Activated CD4-positive, alpha-beta T cell treated with anti-CD3 and anti-CD28 coated beads, Interleukin-2, amount 50 U/mL, for 48 hours (primary cell): ENCODE data around the gene CHST8.

Experiments
- DNase-seq, 2 experiments: peaks; one replicate each; pipeline ENCODE4 v3.0.0-alpha.2; 2020

Gene CHST8

DNA sequence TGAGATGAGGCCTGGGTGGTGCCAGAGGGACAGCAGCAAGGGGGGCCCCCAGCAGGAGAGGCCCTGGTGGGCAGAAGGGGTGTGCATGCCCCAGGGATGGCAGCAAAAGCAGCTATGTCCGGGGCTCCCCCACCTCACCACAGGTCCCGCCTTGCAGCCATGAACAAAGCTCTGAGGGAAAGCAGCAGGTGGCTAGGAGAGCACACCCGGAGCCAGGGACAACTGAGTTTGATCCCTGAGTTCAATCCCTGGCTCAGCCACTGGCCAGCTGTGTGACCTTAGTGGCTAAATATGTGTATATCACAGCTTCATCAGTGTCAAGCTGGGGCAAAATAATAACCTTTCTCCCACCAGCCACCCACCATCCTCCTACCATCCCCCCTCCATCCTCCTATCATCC lies 127.3 kb downstream of the CHST8 start:
- DNase-seq, result no peak

DNA sequence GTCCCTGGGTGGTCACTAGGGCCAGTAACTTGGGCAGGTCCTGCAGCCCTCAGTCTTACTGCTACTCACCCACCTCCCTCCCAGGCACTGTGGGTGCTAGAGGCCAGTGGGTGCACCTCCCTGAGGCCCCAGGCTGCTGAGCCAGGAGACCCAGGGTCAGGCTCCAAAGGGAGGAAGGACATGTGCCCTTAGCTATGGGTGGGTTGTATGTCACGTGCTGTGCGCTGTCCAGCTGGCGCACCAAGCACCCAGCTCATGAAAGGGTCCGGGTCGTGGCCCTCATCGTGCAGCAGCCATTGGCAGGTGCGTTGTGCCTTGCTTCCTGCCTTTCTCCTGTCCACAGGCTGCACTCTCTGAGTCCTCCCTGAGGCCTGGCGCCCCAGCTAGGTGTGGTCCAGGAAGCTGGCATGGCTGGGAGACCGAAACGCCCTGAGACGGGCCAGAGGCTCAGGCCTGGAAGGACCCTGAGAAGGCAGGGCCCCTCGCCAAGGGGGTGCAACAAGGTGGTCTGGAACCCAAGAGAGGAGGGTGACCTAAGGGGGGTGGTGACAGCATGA lies 127.9 kb downstream of the CHST8 start:
- no peak for DNase-seq

GRCh38 chr19:33750587-33751435 lies 129.1 kb downstream of the CHST8 start:
- no peak for DNase-seq

DNA sequence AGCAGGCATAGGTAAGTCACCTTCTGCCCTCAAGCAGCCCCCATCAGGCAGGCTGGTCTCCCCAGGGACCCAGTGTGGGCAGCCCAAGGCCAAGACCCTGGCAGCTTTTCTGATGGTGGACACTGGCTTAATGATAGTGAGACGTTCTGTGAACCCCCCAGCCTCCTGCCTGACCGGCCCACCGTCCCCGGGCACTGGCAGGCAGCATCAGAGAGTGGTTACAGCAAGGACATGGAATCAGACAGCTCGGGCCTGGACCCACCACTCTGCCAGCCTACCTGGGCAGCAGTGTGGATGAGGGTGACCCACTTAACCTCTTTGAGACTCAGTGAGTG lies 129.7 kb downstream of the CHST8 start:
- no peak for DNase-seq

- DNase-seq, result no peak
Measured at GRCh38 chr19:33752018-33752800, 130.5 kb downstream of the CHST8 start.

DNA sequence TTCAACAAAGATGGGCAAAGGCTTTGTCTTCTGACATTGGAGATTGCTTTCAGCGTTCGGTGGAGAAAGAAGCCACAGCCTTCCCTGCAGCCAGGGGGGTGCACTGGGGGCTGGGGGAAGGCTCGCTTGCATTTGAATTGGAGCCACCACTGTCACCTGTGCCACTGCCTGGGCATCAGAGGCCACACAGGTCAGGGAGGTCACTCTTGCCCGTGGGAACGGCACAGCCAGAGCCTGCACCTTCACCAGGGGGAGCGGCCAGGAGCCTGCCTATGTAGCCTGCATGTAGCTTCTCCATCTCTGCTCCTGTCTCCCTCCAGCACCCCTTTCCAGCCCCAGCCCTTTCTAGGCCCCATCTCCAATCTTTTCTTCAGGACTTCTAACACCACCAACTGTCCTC lies 131.2 kb downstream of the CHST8 start:
- DNase-seq, result no peak

DNA sequence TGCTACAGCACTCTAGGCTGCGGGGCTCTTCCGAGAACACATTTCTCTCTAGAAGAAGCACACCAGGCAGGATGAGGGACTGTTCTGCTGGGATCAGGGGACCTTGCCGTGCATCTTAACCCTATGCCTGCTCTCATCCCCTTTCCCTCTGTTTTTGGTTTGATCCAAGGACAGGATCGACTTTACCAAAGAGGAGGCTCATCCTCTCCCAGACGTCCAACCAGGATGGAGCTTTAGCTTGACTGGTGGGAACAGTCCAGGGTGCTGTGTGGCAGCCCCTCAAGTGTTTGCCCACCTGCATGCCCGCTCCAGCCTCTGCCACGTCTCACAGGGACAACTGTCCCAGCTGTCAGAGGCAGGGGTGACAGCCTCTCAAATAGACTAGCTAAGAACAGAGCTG lies 132.6 kb downstream of the CHST8 start:
- DNase-seq, result no peak

- no peak for DNase-seq
Measured at GRCh38 chr19:33755099-33756035, 133.6 kb downstream of the CHST8 start.

DNA sequence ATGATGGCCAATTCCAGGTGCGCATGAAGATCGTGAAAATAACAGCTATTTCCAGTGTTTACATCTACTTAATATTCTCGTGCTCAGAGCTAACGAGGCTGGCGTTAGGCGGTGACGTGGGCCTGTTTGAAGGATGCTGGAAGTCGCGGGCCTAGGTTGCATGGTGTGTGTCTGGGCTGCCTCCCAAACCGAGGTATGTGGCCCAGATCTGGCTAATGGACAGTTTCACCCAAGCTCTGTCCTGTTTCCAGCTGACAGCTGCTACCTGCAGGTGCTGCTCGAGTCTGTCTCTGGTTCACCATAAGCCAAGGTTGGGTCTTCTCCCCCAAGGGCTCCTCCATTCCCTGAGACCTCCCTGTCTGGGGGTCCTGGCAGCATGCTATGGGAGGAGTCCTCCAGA lies 134.4 kb downstream of the CHST8 start:
- no peak for DNase-seq

DNA sequence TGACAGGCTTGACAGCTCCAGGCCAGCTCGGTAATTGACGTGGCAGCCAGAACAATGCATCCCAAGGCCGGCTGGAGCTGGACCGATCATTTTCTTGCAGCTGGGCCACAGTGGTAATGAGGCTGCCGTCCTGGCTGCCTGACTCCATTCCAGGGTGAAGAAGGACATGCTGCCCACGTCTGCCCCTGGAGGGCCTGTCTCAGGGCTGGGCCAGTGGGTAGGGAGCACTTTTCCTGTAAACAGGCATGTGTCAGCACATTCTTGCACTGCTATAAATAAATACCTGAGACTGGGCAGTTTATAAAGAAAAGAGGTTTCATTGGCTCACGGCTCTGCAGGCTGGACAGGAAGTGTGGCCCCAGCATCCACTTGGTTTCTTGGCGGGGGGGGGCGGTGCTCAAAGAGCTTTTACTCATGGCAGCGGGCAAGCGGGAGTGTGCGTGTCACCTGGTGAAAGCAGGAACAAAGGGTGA lies 136.8 kb downstream of the CHST8 start:
- DNase-seq, result no peak

GRCh38 chr19:33759356-33759755 lies 137.6 kb downstream of the CHST8 start:
- DNase-seq, result no peak

DNA sequence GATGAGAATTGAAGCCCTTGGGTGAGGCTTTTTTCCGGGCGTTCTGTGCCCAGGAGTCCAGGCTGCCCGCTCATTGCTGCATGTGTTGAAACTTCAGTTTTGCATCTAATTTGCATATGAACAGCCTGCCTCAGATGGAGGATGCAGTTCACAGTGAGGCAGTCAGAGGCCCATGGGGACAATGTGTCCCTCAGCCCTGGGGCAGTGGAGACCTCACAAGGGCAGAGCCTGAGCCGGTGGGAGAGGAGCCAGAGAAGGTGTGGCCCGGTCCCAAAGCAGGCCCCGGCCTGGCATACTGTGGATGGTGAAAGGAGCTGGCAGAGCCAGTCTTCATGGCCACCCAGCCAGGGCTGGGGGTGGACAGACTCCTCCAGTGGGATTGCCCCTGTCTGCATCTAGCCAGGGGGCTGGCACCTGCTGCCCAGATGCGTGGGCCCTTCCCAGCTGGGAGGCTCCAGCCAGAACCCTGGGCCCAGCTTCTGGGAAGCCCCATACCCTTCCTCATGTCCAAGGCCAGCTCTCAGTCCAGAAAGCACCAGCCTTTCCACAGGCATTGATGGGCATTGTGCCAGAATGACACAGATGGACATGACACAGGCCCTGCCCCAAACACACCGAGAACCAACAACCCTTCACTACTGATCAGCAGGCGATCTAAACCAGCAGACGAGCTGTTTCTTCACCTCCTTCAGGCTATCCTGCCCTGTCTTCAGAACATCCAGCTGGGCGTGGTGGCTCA lies 142.0 kb downstream of the CHST8 start:
- DNase-seq, result no peak

GRCh38 chr19:33766623-33767022 lies 144.9 kb downstream of the CHST8 start:
- no peak for DNase-seq

DNA sequence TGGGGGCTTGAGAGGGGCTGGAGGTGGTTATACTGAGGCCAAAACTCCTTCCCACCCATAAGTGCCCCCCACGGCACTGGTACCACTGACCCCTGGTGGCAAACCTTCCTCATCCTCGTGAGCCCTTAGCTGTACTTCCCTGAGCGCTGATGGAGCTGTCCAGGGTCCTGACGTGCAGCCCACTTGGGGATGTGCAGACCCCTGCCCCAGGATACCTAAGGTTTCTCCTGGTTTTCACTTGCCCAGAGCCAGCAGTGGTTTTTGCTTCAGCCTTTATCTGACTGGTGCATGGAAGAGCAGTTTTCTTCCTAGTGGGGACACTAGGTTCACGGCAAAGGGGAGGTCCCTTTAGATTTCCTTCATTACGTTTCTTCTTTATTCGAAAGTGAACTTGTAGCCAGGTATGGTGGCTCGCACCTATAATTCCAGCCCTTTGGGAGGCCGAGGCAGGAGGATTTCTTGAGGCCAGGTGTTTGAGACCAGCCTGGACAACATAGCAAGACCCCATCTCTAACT lies 146.2 kb downstream of the CHST8 start:
- DNase-seq, result peak; percentile 12 to 28

GRCh38 chr19:33769208-33769607 lies 147.5 kb downstream of the CHST8 start:
- no peak for DNase-seq

GRCh38 chr19:33770107-33770506 lies 148.4 kb downstream of the CHST8 start:
- DNase-seq, result no peak

DNA sequence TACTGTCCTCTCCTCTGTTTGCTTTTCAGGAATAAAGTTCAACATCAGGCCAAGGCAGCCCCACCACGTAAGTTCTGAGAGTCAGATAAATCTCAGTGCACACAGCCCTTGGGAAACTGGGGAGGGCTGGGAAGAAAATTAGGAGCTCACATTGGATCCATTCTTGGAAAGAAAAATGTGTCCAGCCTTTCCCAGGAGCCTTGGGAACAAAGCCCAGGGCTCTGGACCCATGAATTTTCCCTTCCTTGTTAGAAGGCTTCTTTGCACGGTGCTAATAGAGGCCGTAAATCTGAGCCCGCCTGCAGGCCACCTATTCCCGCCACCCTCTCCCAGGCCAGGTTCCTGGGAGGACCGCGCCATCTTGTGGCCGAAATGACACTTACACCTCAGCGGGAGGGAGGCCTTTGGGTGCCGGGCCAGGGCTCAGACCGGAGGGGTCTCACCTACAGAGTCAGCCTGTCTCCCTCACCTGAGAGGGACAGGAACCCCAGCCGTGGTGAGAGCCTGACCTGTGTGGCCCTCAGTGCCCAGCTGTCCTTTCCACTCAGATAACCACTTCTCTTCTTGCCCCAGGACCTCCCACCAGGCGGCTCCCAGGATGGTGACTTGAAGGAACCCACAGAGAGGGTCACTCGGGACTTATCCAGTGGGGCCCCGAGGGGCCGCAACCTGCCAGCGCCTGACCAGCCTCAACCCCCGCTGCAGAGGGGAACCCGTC lies 149.8 kb downstream of the CHST8 start:
- peak; percentile 79 to 82 for DNase-seq

GRCh38 chr19:33772102-33772857 lies 150.5 kb downstream of the CHST8 start:
- no peak for DNase-seq

DNA sequence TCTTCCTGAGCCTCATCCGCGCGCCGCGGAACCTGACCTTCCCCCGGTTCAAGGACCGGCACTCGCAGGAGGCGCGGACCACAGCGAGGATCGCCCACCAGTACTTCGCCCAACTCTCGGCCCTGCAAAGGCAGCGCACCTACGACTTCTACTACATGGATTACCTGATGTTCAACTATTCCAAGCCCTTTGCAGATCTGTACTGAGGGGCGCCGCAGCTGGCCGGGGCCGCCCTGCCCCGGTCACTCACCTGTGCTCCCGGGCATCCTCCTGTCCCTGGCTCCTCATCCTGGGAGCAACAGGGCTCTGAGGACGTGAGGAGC lies 151.1 kb downstream of the CHST8 start:
- no peak for DNase-seq
